CD14-positive monocyte (primary cell): ENCODE measurements around the gene ZNF559. TPM values are rescaled to one million over a fixed set of nuclear protein-coding genes. Genes with fewer than 3 reads are reported as not detected.

ENCODE experiments used
- DNase-seq, 3 donors: peaks; one replicate each; pipeline ENCODE4 v3.0.0-alpha.2; 2011 to 2022
- H2AFZ ChIP-seq: 2 replicates; pipeline ENCODE4 v1.6.0; 2012; ENCODE audit warnings: mild to moderate bottlenecking, low read depth, low read length, inconsistent platforms; ENCODE audit not compliant: insufficient read depth, poor library complexity, severe bottlenecking
- H3K27ac ChIP-seq, 2 donors: 1 replicate in 1 of 2; 2 replicates in 1 of 2; pipeline ENCODE4 v1.5.1; 2012 to 2013; ENCODE audit warnings: low read length in 2 of 2, control low read depth in 1 of 2, inconsistent platforms in 1 of 2, low read depth in 1 of 2, mild to moderate bottlenecking in 1 of 2
- H3K27me3 ChIP-seq, 2 donors: one replicate each; pipeline versions ENCODE4 v1.6.0 to v1.6.1; 2011 to 2013; ENCODE audit warnings: low read length in 2 of 2; ENCODE audit not compliant: control insufficient read depth in 2 of 2, insufficient read depth in 2 of 2
- H3K36me3 ChIP-seq, 2 donors: replicated peaks in 1 of 2; 1 replicate in 1 of 2; 2 replicates in 1 of 2; pipeline versions ENCODE4 v1.5.1 to v1.6.1; 2012 to 2013; ENCODE audit warnings: low read length in 2 of 2, control low read depth in 1 of 2, inconsistent platforms in 1 of 2, mild to moderate bottlenecking in 1 of 2; ENCODE audit not compliant: insufficient read depth in 2 of 2, control insufficient read depth in 1 of 2
- H3K4me1 ChIP-seq, 2 donors: 1 replicate in 1 of 2; 2 replicates in 1 of 2; pipeline versions ENCODE4 v1.5.1 to v1.6.1; 2012 to 2013; ENCODE audit warnings: low read length in 2 of 2, control low read depth in 1 of 2, inconsistent platforms in 1 of 2, mild to moderate bottlenecking in 1 of 2, moderate library complexity in 1 of 2; ENCODE audit not compliant: insufficient read depth in 2 of 2, control insufficient read depth in 1 of 2
- H3K4me2 ChIP-seq: replicated peaks from 2 replicates; pipeline ENCODE3; 2012; ENCODE audit warnings: low read length, moderate library complexity, mild to moderate bottlenecking; ENCODE audit not compliant: poor library complexity, severe bottlenecking; ENCODE audit errors: extremely low read depth
- H3K4me3 ChIP-seq, 3 experiments: fragments of 200-600 bp in 1 of 3; sonication (generic) in 1 of 3; replicated peaks in 1 of 3; 1 replicate in 2 of 3; 2 replicates in 1 of 3; pipeline ENCODE4 v1.5.1; 2011 to 2013; ENCODE audit warnings: low read length in 3 of 3, mild to moderate bottlenecking in 3 of 3, control low read depth in 2 of 3, low read depth in 2 of 3, inconsistent platforms in 1 of 3, moderate library complexity in 1 of 3
- H3K79me2 ChIP-seq: 2 replicates; pipeline ENCODE4 v1.6.0; 2012; ENCODE audit warnings: mild to moderate bottlenecking, control low read depth, inconsistent platforms, low read length, moderate library complexity; ENCODE audit not compliant: insufficient read depth
- H3K9ac ChIP-seq: 2 replicates; pipeline ENCODE4 v1.6.0; 2017; ENCODE audit warnings: low read length, mild to moderate bottlenecking; ENCODE audit not compliant: insufficient read depth, poor library complexity, severe bottlenecking
- H3K9me3 ChIP-seq, 2 donors: replicated peaks in 1 of 2; 1 replicate in 1 of 2; 2 replicates in 1 of 2; pipeline versions ENCODE4 v1.5.1 to v1.6.1; 2012 to 2013; ENCODE audit warnings: low read length in 2 of 2, control low read depth in 1 of 2; ENCODE audit not compliant: control insufficient read depth in 1 of 2, insufficient read depth in 1 of 2
- H4K20me1 ChIP-seq: 2 replicates; pipeline ENCODE4 v1.6.0; 2012; ENCODE audit warnings: mild to moderate bottlenecking, low read length, control low read depth, moderate library complexity; ENCODE audit not compliant: insufficient read depth
- H3K27ac Mint-ChIP-seq, 7 donors: one replicate each; pipeline ENCODE4 v1.8.0; 2020; ENCODE audit warnings: mild to moderate bottlenecking in 7 of 7, mixed read lengths in 7 of 7, moderate library complexity in 6 of 7, inconsistent platforms in 2 of 7
- H3K27me3 Mint-ChIP-seq, 3 donors: one replicate each; pipeline ENCODE4 v1.8.0; 2021 to 2022; ENCODE audit warnings: low read depth in 3 of 3, mild to moderate bottlenecking in 3 of 3, mixed read lengths in 3 of 3, moderate library complexity in 3 of 3, inconsistent platforms in 1 of 3
- H3K36me3 Mint-ChIP-seq, 2 donors: one replicate each; pipeline ENCODE4 v1.8.0; 2020; ENCODE audit warnings: mixed read lengths in 2 of 2, inconsistent platforms in 1 of 2, mild to moderate bottlenecking in 1 of 2
- H3K4me1 Mint-ChIP-seq: one replicate; pipeline ENCODE4 v1.8.0; 2020; ENCODE audit warnings: mild to moderate bottlenecking, mixed read lengths
- H3K4me3 Mint-ChIP-seq, 2 donors: one replicate each; pipeline ENCODE4 v1.8.0; 2020; ENCODE audit warnings: mild to moderate bottlenecking in 2 of 2, mixed read lengths in 2 of 2, moderate library complexity in 1 of 2
- H3K9me3 Mint-ChIP-seq, 7 donors: one replicate each; pipeline ENCODE4 v1.8.0; 2020 to 2022; ENCODE audit warnings: mixed read lengths in 7 of 7, mild to moderate bottlenecking in 6 of 7, moderate library complexity in 6 of 7, inconsistent platforms in 2 of 7
- CTCF ChIP-seq: fragments of 200-600 bp; IDR thresholded peaks from one replicate; pipeline ENCODE4 v1.8.0; 2022; ENCODE audit warnings: antibody characterized with exemption, mild to moderate bottlenecking
- WGBS: methylation state at CpG from one replicate; pipeline ENCODE4 v1.1.5; 2013; ENCODE audit warnings: missing lambda C conversion rate; ENCODE audit not compliant: insufficient coverage; 5-methylcytosine and 5-hydroxymethylcytosine counted together
- intact Hi-C, 2 donors: fragments of 100-400 bp; cut with micrococcal nuclease; formaldehyde crosslinking; loops; one replicate each; pipeline versions ENCODE4 v1.15.0 to v1.15.1; 2023
- polyA plus RNA-seq, 3 donors: library from polyadenylated mRNA; depleted of rRNA in 1 of 3; unstranded in 2 of 3; stranded (reverse) in 1 of 3; fragments of 300-500 nt in 2 of 3; fragments of >200 nt in 1 of 3; fragmentation: Illumina TruSeq in 2 of 3; gene quantifications; 1 replicate in 2 of 3; 2 replicates in 1 of 3; pipeline ENCODE4 v1.2.3, GENCODE V29; 2012 to 2021

Gene ZNF559
- polyA plus RNA-seq, 3 donors = 9.0 to 16.0 (median 9.1) TPM

DNA sequence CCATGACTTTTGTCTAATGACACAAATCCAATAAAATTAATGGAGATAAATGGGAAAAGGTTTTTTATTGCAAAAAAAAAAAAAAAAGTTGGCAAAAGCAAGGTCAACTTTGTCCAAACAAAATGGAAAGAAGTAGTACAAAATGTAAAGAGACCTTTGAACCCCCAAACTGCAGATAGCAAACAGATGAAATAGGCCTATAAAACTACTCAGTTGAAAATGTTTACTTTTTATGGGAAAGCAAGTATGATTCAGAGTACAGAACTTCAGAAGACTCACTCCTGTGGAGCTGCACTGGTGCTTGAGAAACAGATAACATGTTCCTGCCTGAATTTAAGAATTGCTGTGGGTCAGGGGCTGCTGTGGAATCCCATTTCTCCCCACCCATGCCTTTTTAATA lies 29.0 kb downstream of the ZNF559 start:
- Histone ChIP-seq H3K9ac (no peak overlapping the region), H3K27ac (no peak overlapping the region), H4K20me1 (no peaks in the 10 kb centered on the region), H3K4me1 (no peaks in the 10 kb centered on the region), H3K9me3 (peaks cover 74 to 93% of the 10 kb centered on the region in 2 donors), H3K36me3 (no peaks in the 10 kb centered on the region), H2AFZ (no peak overlapping the region), H3K4me2 (no peak overlapping the region), H3K27me3 (no peaks in the 10 kb centered on the region), H3K4me3 (no peak overlapping the region), H3K79me2 (no peaks in the 10 kb centered on the region)
- intact Hi-C loops = no loop called here
- Mint-ChIP-seq H3K4me3 (no peak overlapping the region), H3K36me3 (peaks cover 0 to 4% of the 10 kb centered on the region in 2 donors), H3K27ac (no peak overlapping the region), H3K9me3 (peaks cover 27 to 91% (median 80%) of the 10 kb centered on the region in 7 donors), H3K4me1 (no peaks in the 10 kb centered on the region), H3K27me3 (peaks cover 0 to 3% (median 1%) of the 10 kb centered on the region in 3 donors)
- no peak for TF ChIP-seq CTCF
- no peak for DNase-seq

DNA sequence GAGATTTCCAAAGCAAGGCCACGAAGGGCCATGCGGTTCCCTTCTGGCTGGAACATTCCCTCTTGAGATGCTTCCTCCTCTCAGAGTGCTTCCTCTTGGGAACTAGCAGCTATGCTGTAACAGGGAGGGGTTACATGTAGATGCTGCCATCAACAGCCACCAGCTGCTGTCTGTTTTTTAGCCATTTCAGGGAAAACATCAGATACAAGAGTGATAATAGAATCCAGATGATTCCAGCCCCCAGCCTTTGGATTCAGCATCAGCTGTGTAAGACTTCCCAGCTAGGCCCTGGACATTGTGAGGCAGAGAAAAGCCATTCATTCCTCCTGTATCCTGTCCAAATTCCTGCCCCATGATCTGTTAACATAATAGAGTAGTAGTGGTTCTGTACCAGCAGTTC lies 30.7 kb downstream of the ZNF559 start:
- no peaks in the 10 kb centered on the region for H3K36me3 Mint-ChIP-seq
- H3K9me3 ChIP-seq = peaks cover 79 to 93% of the 10 kb centered on the region in 2 donors
- H3K36me3 ChIP-seq = no peaks in the 10 kb centered on the region
- no peaks in the 10 kb centered on the region for H3K4me1 ChIP-seq
- no peak overlapping the region for H3K4me3 Mint-ChIP-seq
- H3K9ac ChIP-seq = no peak overlapping the region
- peaks cover 0 to 3% (median 1%) of the 10 kb centered on the region in 3 donors for H3K27me3 Mint-ChIP-seq
- TF ChIP-seq CTCF = no peak
- no peaks in the 10 kb centered on the region for H3K79me2 ChIP-seq
- intact Hi-C loops = no loop called here
- peaks cover 24 to 91% (median 78%) of the 10 kb centered on the region in 7 donors for H3K9me3 Mint-ChIP-seq
- no peaks in the 10 kb centered on the region for H3K27me3 ChIP-seq
- H3K27ac Mint-ChIP-seq = no peak overlapping the region
- no peak overlapping the region for H3K4me2 ChIP-seq
- no peak overlapping the region for H3K27ac ChIP-seq
- no peaks in the 10 kb centered on the region for H4K20me1 ChIP-seq
- H3K4me1 Mint-ChIP-seq = no peaks in the 10 kb centered on the region
- no peak overlapping the region for H2AFZ ChIP-seq
- no peak overlapping the region for H3K4me3 ChIP-seq
- DNase-seq = no peak
- no CpG with 5 or more reads among the region's 2 CpGs for WGBS
